ENCODE data around the gene GATB.

Gene GATB

GRCh38 chr4:151694961-151695720 is 65.7 kb downstream of the GATB start:
- DNase-seq: no peak

GRCh38 chr4:151692821-151693673 is 67.8 kb downstream of the GATB start:
- no peak for DNase-seq

DNA sequence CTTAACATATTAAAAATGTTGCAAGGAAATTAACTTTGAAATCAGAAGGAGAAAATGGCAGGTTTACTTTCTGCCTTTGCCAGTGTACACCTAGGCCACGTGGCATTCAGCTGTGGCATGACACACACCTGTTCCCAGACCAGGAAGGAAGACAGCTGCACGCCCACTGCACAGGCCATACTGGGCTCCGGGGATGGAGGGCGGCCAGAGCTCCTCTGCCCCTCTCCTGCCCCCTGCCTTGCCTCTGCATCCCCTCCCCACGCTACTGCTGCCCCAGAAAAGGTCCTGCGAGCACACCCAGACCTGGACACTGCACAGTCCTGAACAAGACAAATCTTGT is 68.4 kb downstream of the GATB start:
- no peak for DNase-seq

DNA sequence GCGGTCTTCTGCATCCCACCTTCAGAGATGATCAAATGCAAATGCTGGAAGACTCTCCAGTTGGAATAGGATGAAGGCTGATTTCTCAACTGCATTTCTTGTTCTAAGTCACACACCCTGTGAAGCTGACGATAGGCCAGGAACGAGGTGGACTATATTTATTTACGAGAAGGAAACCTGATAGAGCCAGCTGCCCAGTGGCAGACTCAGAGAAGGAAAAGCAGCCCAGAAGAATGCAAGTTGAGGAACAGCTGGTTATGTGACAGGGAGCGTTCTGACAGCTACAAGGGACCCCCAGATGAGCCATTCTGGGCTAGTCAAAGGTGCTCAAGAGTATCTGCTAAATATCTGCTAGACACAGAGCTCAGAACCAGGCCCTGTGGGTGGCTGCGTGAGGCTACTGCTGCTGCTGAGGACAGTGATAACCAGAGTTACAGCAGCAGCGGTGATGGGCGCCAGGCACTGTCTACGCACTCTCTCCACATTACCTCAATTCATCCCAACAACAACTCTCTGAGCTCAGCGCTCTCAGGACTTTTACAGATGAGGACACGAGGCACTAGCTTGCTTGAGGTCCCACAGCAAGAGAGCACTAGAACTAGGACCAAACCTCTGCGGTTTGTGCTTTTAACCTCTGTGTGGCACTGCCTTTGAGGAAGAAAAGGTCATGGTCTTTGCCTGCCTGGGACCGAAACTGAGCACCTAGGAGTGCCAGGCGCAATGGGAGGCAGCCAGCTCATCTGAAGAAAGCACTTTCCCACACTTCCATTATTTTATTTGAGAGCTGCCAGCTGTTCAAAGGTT is 69.0 kb downstream of the GATB start:
- DNase-seq: no peak

DNA sequence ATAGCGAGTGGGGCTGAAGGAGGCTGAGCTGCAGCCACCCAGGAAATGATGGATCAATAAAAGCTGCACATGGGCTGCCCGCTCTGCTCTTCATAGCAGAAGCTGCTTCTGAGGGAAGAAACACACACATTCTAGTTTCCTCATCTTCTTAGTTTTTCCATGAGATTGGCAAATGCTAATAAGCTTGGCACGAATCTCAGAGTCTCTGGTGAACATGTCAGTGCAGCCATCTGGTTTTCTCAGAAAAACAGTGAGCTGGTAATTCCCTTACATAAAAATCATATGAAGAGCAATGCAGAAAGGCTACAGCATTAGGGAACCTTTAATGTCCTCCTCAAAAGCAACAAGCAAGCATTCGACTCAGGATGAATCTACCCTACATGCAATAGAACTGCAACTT is 69.9 kb downstream of the GATB start:
- DNase-seq: no peak

GRCh38 chr4:151690164-151690870 is 70.5 kb downstream of the GATB start:
- DNase-seq: no peak

GRCh38 chr4:151689211-151689991 is 71.4 kb downstream of the GATB start:
- no peak for DNase-seq

DNA sequence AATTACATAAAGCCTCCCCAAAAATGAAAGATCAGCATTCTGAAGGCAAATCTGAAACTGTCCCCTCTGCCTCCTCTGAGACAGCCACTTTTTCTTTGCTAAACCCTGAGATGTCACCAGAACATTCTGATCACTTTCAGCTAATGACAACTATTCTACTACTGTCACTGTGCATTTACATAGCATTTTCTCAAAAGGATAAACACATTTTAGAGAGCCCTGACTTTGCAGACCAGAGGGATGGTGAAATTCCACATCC is 72.1 kb downstream of the GATB start:
- DNase-seq: no peak

GRCh38 chr4:151688003-151688784 is 72.6 kb downstream of the GATB start:
- DNase-seq: no peak

DNA sequence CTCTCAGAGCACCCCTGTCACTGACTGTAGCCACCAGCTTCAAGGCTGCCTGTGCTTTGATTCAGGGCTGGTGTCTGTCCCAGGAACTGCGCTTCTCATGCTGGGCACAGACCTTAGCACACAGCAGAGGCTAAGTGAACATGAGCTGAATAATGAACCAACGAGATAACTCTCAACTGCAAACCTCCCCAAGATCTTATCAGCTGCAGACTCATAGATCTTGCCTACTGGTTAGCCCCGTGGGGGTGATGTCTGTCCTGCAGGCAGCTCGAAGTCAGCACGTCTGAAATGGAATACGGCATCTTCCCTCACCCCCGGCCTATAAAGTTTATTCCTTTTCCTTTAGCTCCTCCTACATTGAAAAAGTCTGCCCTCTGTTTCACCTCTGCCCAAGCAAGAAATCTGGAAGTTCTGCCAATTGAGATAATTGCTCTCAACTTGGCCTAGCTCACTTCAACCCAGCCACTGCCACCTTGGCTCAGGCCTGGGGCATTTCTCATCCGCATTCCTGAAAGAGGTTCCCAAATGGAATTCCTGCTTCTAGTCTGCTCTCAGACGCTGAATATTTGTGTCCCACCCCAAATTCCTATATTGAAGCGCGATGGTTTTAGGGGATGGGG is 73.7 kb downstream of the GATB start:
- DNase-seq: no peak

GRCh38 chr4:151685303-151685702 is 75.5 kb downstream of the GATB start:
- DNase-seq: no peak

- DNase-seq: no peak
These were observed 79.7 kb downstream of the GATB start for GRCh38 chr4:151681085-151681484.

DNA sequence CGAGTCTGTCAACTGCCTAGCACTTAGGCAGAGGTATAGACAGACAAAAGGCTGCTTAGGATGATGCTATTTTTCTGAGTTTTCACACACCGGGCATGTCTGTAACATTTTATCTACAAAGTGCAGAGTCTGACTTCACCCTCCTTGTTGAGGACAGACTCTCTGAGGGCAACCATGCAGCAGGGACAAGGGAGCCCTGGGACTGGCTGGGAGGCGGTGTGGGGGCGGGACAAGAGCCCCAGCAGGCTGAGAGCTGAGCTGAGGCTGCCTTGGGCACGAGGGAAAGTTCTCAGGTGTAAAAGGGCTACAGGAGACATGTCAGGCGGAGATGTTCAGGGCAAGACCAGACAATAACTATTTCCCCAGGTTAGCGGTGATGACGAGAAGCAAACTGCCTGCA is 81.6 kb downstream of the GATB start:
- DNase-seq: no peak

GRCh38 chr4:151678048-151678872 is 82.5 kb downstream of the GATB start:
- DNase-seq: no peak

- no peak for DNase-seq
These were observed 83.6 kb downstream of the GATB start for GRCh38 chr4:151677193-151677592.

- no peak for DNase-seq
These were observed 84.5 kb downstream of the GATB start for GRCh38 chr4:151676301-151676700.

DNA sequence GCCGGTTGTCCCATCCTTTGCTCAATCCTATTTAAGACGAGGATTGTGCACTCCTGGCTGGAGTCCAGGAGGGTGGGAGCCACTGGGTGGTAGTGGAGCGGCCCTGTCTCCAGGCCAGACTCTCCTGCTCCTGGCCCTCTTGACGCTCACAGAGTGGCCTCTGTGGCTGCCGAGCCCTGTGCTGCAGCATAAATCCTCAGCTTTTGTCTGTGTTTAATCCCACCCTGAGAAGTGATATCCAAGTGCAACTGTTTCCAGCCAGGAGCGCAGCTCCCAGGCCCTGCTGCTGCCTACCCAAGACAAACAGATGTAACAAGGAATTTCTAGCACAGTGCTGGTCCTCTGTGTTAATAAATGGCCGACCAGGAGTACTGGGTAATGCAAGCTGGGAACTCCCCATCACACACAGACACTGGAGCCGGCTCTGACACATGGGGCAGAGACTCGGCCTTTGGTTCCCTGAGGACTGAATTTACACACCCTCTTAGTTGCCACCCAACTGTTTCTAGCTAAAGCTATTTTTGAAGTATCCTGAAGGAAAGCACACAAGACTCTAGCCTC is 85.3 kb downstream of the GATB start:
- no peak for DNase-seq

GRCh38 chr4:151674804-151675391 is 85.9 kb downstream of the GATB start:
- DNase-seq: no peak

DNA sequence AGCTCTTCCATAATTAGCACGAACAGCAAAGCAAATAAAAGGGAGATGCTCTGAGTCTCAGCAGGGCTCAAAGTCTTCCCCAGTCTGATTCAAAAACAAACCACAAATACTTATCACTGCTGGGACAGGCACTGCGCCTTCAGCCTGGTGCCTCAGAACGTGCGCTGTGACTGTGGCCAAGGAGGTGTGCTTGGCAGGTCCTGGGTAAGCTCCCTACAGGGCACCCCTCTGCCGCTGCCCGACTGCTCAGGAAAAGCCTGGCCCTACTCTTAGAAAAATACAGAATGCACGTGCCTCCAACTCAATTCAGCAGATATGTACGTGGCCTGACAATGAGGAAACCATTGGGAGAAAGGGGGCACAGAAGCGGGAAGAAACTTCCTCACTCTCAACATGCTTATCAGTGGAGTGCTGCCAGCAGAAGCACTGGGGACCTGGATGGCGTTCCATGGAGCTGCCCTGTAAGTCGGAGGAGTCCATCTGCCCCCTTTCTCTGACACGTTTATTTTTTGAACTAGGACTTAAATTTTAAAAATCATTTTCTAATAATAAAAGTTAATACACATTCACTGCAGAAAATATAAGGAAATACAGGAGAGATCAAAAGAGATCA is 86.8 kb downstream of the GATB start:
- DNase-seq: no peak

All from stimulated activated CD4-positive, alpha-beta T cell treated with anti-CD3 and anti-CD28 coated beads, Interleukin-2, amount 100 ng/mL, for 24 hours (primary cell).